Measurements from ENCODE around the gene ZFAND3. TPM values are rescaled to one million over a fixed set of nuclear protein-coding genes. Genes with fewer than 3 reads are reported as not detected.

The ZFAND3 gene
- total and polyA plus RNA-seq, 3 donors from 2014 or later, result 104 to 329 (median 109) TPM

- H3K4me1 ChIP-seq, result peaks cover 12% of the 10 kb centered on the region
- DNase-seq, result no peak
- H3K36me3 ChIP-seq (ENCODE audit: low read depth, missing control alignments), result no peaks in the 10 kb centered on the region
- H3K27me3 ChIP-seq, result no peaks in the 10 kb centered on the region
- H3K4me3 ChIP-seq, result no peak overlapping the region
- WGBS, 2 donors, result 58 to 72% methylated on average over 1 of the region's 1 CpG
- H3K9me3 ChIP-seq, result no peaks in the 10 kb centered on the region
- TF ChIP-seq POLR2A (IDR thresholded peaks at IDR 0.05), result no peak
- no peak for TF ChIP-seq CTCF (IDR thresholded peaks at IDR 0.05)
- intact Hi-C loops (cut with DNase I; ENCODE audit: low total_unique reads), result no loop called here
- no peak overlapping the region for H3K27ac ChIP-seq
Observed at GRCh38 chr6:37867756-37868446, 48.4 kb downstream of the ZFAND3 start.

- Histone ChIP-seq H3K27me3 (no peaks in the 10 kb centered on the region), H3K9me3 (no peaks in the 10 kb centered on the region), H3K4me1 (peaks cover 12% of the 10 kb centered on the region), H3K27ac (no peak overlapping the region), H3K36me3 (ENCODE audit: low read depth, missing control alignments) (no peaks in the 10 kb centered on the region), H3K4me3 (no peak overlapping the region)
- no peak for DNase-seq
- WGBS, 2 donors, result 61 to 64% methylated on average over 4 of the region's 4 CpGs
- TF ChIP-seq CTCF (IDR thresholded peaks at IDR 0.05) (no peak), POLR2A (IDR thresholded peaks at IDR 0.05) (no peak)
- intact Hi-C loops (cut with DNase I; ENCODE audit: low total_unique reads), result no loop called here
Observed at GRCh38 chr6:37868447-37868825, 48.9 kb downstream of the ZFAND3 start.

- H3K27me3 ChIP-seq, result no peaks in the 10 kb centered on the region
- no peak for DNase-seq
- no peaks in the 10 kb centered on the region for H3K9me3 ChIP-seq
- 90 to 91% methylated on average over 5 of the region's 5 CpGs for WGBS, 2 donors
- H3K4me3 ChIP-seq, result no peak overlapping the region
- intact Hi-C loops (cut with DNase I; ENCODE audit: low total_unique reads), result no loop called here
- H3K27ac ChIP-seq, result no peak overlapping the region
- H3K36me3 ChIP-seq (ENCODE audit: low read depth, missing control alignments), result no peaks in the 10 kb centered on the region
- H3K4me1 ChIP-seq, result peaks cover 12% of the 10 kb centered on the region
- TF ChIP-seq CTCF (IDR thresholded peaks at IDR 0.05) (no peak), POLR2A (IDR thresholded peaks at IDR 0.05) (no peak)
Observed at GRCh38 chr6:37871616-37872372, 52.3 kb downstream of the ZFAND3 start.

GRCh38 chr6:37872373-37872745, 52.8 kb downstream of the ZFAND3 start:
- Histone ChIP-seq H3K9me3 (no peaks in the 10 kb centered on the region), H3K36me3 (ENCODE audit: low read depth, missing control alignments) (no peaks in the 10 kb centered on the region), H3K27ac (no peak overlapping the region), H3K4me3 (no peak overlapping the region), H3K27me3 (no peaks in the 10 kb centered on the region), H3K4me1 (peaks cover 12% of the 10 kb centered on the region)
- intact Hi-C loops (cut with DNase I; ENCODE audit: low total_unique reads), result no loop called here
- no peak for DNase-seq
- 82 to 88% methylated on average over 2 of the region's 2 CpGs for WGBS, 2 donors
- TF ChIP-seq CTCF (IDR thresholded peaks at IDR 0.05) (no peak), POLR2A (IDR thresholded peaks at IDR 0.05) (no peak)

Measured in testis (tissue), 3 donors.